SW 1271 (cell line): Measurements from ENCODE around the gene SMC2.
A peak's percentile ranks its signal among the peaks of the same experiment; 100 is the strongest.

Source experiments
- DNase-seq, 2 experiments: peaks; one replicate each; lab custom pipeline; 2025; lab: John Stamatoyannopoulos, UW

Gene SMC2

GRCh38 chr9:104093647-104094533, at the start of gene SMC2:
Gene SMC2 (plus strand): TSS chr9:104094309. CDS start chr9:104095385, 1,076 bp downstream.
- peak; percentile 68 to 97 for DNase-seq

- no peak for DNase-seq
These were observed 25.6 kb upstream of the SMC2 start for GRCh38 chr9:104068546-104068945.

GRCh38 chr9:104069288-104069687, 24.8 kb upstream of the SMC2 start:
- DNase-seq, result no peak

GRCh38 chr9:104071589-104071988, 22.5 kb upstream of the SMC2 start:
- no peak for DNase-seq

- DNase-seq, result no peak
These were observed 20.9 kb upstream of the SMC2 start for GRCh38 chr9:104073098-104073769.

- no peak for DNase-seq
These were observed 20.4 kb upstream of the SMC2 start for GRCh38 chr9:104073770-104074133.

- DNase-seq, result peak in 1 of 2 experiments; percentile 71
These were observed 19.2 kb upstream of the SMC2 start for GRCh38 chr9:104074876-104075275.

GRCh38 chr9:104075801-104076753, 18.0 kb upstream of the SMC2 start:
- DNase-seq, result peak in 1 of 2 experiments; percentile 20

GRCh38 chr9:104078596-104078995, 15.5 kb upstream of the SMC2 start:
- no peak for DNase-seq

GRCh38 chr9:104080983-104081382, 13.1 kb upstream of the SMC2 start:
- DNase-seq, result no peak

- no peak for DNase-seq
These were observed 11.9 kb upstream of the SMC2 start for GRCh38 chr9:104082168-104082567.

- no peak for DNase-seq
These were observed 8.6 kb upstream of the SMC2 start for GRCh38 chr9:104085525-104085924.

- DNase-seq, result no peak
These were observed 6.2 kb upstream of the SMC2 start for GRCh38 chr9:104087894-104088293.

GRCh38 chr9:104088416-104088815, 5.7 kb upstream of the SMC2 start:
- DNase-seq, result no peak

GRCh38 chr9:104090578-104090977, 3.5 kb upstream of the SMC2 start:
- no peak for DNase-seq

GRCh38 chr9:104091116-104091515, 3.0 kb upstream of the SMC2 start:
- DNase-seq, result no peak

- DNase-seq, result no peak
These were observed 2.4 kb upstream of the SMC2 start for GRCh38 chr9:104091708-104092107.

GRCh38 chr9:104092192-104092591, 1.9 kb upstream of the SMC2 start:
- DNase-seq, result no peak

GRCh38 chr9:104092875-104093600, 1.1 kb upstream of the SMC2 start:
- DNase-seq, result peak in 1 of 2 experiments; percentile 26

- no peak for DNase-seq
These were observed 466 bp downstream of the SMC2 start for GRCh38 chr9:104094534-104095015.

- no peak for DNase-seq
These were observed 5.5 kb downstream of the SMC2 start for GRCh38 chr9:104099630-104100029.
